HCEC 1CT (cell line): Measurements from ENCODE around the gene KCNQ1.

ENCODE experiments used
- DNase-seq: peaks from one replicate; pipeline ENCODE4 v3.0.0-alpha.2; 2017

Gene KCNQ1

DNA sequence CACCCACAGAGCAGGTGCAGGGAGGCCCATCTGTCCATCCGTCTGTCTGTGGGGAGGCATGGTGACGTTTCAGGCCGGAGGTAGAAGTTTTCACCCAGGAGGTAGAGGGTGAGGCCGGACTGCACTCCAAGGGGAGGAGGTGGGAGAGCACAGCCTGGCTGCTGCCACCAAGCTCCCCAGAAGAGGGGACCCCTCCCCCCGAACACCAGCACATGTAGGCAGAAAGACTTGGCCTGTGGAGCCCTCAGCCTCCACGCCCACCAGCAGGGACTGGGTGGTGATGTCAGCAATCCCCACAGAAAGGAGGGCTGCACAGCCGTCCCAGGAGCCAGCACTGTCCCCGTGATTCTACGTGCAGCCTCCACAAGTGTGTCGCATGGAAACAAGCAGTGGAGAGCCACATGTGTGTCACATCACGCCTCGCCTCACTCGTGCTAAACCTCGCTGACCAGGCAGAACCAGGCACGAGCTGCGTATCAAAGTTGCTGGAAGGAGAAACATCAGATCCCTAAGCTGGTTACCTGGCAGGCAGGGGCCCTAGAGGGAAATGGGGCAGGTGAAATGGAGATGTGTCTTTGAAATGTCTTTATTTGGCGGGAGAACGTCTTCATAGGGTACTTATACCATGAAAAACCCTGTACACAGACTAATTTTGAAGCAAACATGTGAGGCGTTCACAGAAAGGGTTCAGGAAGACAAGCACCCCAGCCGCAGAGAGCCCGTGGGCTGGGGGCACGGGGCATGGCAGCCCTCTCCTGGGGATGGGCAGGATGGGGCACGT, 391.7 kb downstream of the KCNQ1 start:
- DNase-seq: no peak

DNA sequence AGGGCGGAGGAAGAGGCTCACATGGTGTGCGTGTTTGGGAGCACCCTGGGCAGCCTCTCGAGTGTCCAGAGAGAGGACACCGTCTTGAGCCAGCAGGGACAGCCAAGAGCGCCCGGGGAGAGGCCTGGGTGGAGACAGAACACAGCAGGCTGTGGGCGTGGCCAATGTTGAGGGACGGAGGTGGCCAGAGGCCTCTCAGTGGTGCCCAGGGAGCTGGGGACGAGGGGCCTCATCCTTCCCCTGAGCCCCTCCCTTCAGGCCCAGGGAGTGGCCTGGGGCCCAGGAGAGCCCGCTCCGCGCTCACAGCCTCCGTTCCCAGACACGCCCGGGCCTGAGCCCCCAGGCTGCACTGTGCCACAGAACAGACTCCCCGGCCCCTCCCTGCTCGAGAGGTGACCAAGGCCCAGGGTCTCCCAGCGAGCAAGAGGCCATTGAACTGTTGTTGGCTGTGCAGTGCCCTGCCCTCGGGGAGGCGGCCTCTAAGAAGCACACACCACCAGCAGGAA, 392.3 kb downstream of the KCNQ1 start:
- DNase-seq: peak; percentile 44

DNA sequence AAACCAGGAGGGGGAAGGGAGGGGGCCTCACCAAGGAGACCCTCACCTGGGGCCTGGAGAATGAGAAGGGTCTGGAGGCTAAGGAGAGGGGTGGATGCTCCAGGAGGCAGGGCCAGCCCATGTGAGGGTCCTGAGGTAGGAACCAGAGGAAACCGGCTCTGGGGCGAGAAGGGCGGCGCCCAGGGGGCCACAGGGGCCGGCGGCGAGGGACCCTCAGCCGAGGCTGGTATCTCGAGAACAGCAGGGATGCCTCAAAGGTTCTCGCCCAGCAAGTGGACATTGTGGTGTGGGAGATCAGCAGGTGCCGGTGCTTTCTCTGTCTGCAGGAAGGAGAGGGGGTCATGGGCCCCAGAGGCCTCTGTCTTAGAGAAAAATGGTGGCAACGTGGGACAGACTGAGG, 392.8 kb downstream of the KCNQ1 start:
- DNase-seq: no peak

DNA sequence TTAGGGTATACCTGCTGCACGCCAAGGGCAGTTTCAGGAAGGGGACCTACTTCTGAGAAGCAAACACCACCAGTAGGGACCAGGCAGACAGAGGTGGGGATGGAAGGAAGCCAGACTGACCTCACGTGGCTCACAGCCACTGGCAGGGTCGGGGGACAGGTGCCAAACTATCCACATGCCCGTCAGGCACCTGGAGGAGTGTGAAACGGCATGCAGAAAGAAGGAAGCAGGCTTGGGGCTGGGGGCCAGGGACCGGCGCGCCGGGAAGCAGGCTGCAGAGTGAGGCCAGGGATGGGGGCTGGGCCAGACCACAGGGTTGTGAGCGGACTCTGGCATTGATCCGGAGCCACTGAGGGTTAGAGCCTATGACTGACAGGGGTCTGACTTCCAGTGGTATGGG, 393.3 kb downstream of the KCNQ1 start:
- no peak for DNase-seq

- no peak for DNase-seq
These were observed 394.0 kb downstream of the KCNQ1 start for GRCh38 chr11:2838676-2839294.

- no peak for DNase-seq
These were observed 394.7 kb downstream of the KCNQ1 start for GRCh38 chr11:2839395-2839943.

DNA sequence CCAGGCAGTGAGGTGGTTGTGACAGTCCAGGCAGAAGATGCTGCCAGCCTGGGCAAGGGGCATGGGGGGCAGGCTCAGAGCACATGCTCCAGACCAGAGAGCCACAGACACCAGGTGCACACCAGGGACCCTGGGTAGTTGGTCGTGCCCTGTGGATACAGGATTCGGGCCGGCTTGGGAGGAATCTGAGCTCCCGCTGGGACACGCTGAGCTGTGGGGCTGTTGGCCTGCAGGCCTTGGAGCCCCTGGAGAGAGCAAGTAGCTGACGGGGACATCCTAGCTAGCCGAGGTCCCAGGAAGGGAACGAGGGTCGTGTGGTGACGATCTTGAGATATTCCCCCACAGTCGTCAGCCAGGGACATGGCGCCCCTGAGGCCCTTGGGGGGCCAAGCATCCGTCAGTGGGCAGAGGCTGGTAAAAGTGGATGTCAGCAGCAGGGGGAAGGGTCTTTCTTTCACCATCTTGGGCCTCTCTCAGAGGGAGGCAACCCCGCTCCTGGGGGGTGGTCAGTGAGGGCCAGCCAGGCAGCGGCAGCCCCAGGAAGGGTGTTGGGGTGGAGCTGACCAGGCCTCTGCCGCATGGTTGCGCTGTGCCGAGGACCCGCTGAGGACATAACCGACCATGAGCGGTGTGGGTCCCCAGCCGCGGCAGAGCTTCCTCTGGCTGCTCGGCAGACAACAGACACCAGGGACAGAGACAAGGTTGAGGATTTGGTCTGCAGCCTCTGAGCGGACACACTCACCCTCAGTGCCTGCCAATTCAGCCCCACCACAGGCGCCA, 396.8 kb downstream of the KCNQ1 start:
- no peak for DNase-seq

GRCh38 chr11:2842876-2843275, 398.1 kb downstream of the KCNQ1 start:
- no peak for DNase-seq

DNA sequence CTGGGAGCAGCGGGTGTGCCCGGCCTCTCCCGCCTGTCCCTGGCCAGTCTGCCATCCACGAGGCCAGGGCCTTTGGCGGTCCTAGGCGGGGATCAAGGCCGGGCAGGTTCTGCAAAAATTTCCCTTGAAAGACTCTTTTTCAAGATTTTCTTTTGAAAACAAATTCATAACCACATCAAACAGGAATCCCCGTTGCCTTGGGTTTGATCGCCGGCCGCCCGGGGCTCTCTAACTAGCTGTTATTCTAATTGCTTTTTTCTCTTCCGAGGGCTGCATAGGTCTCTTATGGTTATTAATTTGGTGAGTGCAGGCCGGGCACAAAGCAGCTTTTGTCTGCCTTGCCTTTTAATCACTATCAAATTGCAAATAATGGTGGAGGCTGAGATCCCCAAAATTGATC, 398.7 kb downstream of the KCNQ1 start:
- no peak for DNase-seq

DNA sequence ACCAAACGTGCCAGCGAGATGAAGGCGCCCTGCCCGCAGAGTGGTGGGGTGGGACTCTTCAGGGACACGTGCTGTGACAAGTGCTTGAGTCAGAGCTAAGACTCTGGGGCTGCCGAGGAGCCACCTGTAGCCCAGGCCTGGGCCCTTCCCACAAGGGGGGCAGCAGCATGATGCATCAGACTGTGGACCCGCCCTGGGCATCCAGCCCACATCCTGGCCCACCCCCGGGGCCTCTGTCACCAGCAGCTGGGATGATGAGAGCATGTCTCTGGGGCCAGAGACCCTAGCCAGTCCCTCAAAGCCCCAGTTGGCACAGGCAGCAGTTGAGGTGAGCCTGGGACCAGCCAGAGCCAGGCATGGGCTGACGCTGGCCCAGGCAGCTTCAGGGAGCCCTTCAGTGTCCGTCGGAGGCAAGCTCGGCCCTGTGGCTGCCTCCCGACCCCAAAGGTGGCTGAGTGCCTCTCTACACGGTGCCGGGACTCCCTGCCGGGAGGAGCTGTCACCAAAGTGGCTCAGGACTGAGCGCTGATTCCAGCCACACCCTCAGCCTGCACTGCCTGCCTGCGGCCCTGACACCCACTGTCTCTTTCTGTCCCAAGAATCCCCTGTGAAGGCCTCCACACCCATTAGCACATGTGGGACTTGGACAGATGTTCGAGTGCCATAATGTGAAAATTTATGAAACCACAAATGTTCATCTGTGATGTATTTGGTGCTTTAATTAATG, 399.5 kb downstream of the KCNQ1 start:
- DNase-seq: no peak

GRCh38 chr11:2844996-2845395, 400.2 kb downstream of the KCNQ1 start:
- no peak for DNase-seq

GRCh38 chr11:2846056-2846455, 401.2 kb downstream of the KCNQ1 start:
- DNase-seq: no peak

- DNase-seq: no peak
These were observed 401.7 kb downstream of the KCNQ1 start for GRCh38 chr11:2846470-2846869.

GRCh38 chr11:2847561-2847960, 402.8 kb downstream of the KCNQ1 start:
- no peak for DNase-seq

DNA sequence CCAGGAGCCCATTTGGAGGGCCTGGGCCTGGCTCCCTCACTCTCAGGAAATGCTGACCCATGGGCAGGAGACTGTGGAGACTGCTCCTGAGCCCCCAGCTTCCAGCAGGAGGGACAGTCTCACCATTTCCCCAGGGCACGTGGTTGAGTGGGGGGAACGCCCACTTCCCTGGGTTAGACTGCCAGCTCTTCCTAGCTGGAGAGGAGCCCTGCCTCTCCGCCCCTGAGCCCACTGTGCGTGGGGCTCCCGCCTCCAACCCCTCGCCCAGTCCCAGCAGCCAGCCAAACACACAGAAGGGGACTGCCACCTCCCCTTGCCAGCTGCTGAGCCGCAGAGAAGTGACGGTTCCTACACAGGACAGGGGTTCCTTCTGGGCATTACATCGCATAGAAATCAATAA, 403.7 kb downstream of the KCNQ1 start:
- no peak for DNase-seq

- no peak for DNase-seq
These were observed 405.4 kb downstream of the KCNQ1 start for GRCh38 chr11:2849994-2850770.

DNA sequence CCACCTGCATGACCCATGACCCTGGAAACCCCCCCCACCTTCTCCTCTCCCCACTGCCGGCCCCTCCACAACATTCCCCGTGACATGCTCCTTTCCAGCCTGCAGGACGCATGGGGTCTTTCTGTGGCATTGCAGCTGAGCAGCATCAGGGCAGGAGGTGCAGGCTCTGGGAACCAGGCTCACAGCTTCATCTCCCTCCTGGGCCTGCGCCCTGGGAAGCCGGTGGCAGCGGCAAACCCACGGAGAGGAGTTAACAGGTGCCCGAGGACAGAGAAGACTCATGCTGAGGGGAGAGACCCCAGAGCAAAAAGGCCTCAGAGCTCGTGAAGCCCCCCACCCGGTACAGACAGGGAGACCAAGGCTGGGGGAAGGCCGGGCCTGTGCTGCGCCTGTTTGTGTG, 408.6 kb downstream of the KCNQ1 start:
- no peak for DNase-seq

DNA sequence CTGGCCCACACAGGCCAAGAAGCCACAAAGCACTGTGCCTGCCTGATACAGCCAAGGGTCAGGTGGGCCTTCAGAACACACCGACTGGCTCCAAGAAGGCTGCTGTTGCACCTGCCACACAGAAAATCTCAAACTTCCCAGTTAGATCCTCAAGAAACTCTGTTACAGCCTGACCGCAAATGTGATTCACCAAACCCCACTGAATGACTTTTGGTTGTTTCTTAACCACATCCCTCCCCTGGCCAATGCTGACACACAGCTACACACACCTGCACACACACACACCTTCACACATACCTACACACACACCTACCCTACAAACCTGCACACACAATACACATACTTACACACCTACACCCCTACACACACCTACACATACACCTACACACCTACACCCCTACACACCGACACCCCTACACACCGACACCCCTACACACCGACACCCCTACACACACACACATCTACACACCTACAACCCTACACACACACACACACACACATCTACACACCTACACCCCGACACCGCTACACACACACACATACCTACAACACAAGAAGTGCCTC, 409.3 kb downstream of the KCNQ1 start:
- no peak for DNase-seq

- no peak for DNase-seq
These were observed 410.4 kb downstream of the KCNQ1 start for GRCh38 chr11:2855162-2855561.

- no peak for DNase-seq
These were observed 412.5 kb downstream of the KCNQ1 start for GRCh38 chr11:2857276-2857675.

GRCh38 chr11:2857918-2858317, 413.1 kb downstream of the KCNQ1 start:
- DNase-seq: no peak
